Caco-2 (cell line): ENCODE measurements around the gene ZMYND8. TPM values are rescaled to one million over a fixed set of nuclear protein-coding genes. Genes with fewer than 3 reads are reported as not detected.

ENCODE experiments used
- BruUV-seq: library from RNA; stranded (reverse); fragments of 400-500 nt; replicated peaks from 2 replicates; lab custom pipeline; 2021; lab: Mats Ljungman, UMichigan
- CTCF ChIA-PET: fragments of 300-600 bp; sonication (Branson Sonifier 250); formaldehyde crosslinking; loops from one replicate; lab custom pipeline; 2022; ENCODE audit warnings: antibody characterized with exemption; lab: Charles Lee
- POLR2A ChIA-PET: fragments of 300-600 bp; sonication (Branson Sonifier 250); formaldehyde crosslinking; loops from one replicate; lab custom pipeline; 2022; ENCODE audit warnings: antibody characterized with exemption; lab: Charles Lee
- DNase-seq, 2 experiments: peaks; one replicate each; pipeline versions ENCODE4 v3.0.0 to v3.0.0-alpha.2; 2020 to 2022
- H3K27me3 ChIP-seq: replicated peaks from 2 replicates; pipeline ENCODE4 v1.6.0; 2011; ENCODE audit warnings: low read length; ENCODE audit not compliant: control insufficient read depth, insufficient read depth
- H3K36me3 ChIP-seq: 2 replicates; pipeline ENCODE4 v1.5.1; 2011; ENCODE audit warnings: low read length; ENCODE audit not compliant: control insufficient read depth, insufficient read depth
- H3K4me1 ChIP-seq: fragments of 250-450 bp; sonication (Bioruptor Pico); 2 replicates; pipeline ENCODE4 v1.5.1; 2020; ENCODE audit warnings: mild to moderate bottlenecking
- H3K4me3 ChIP-seq: 2 replicates; pipeline ENCODE4 v1.5.1; 2011; ENCODE audit warnings: low read depth, mild to moderate bottlenecking, control low read depth, low read length
- H3K9me3 ChIP-seq: fragments of 250-450 bp; sonication (Bioruptor Pico); 2 replicates; pipeline ENCODE4 v1.5.1; 2020; ENCODE audit warnings: mild to moderate bottlenecking, moderate library complexity
- H3K27ac Mint-ChIP-seq: one replicate; pipeline ENCODE4 v1.8.0; 2022; ENCODE audit warnings: mixed read lengths; ENCODE audit not compliant: unreplicated experiment
- H3K27me3 Mint-ChIP-seq: one replicate; pipeline ENCODE4 v1.8.0; 2022; ENCODE audit warnings: mixed read lengths; ENCODE audit not compliant: insufficient read depth, unreplicated experiment
- H3K36me3 Mint-ChIP-seq: one replicate; pipeline ENCODE4 v1.8.0; 2022; ENCODE audit warnings: mild to moderate bottlenecking, mixed read lengths; ENCODE audit not compliant: insufficient read depth, unreplicated experiment
- H3K4me1 Mint-ChIP-seq: one replicate; pipeline ENCODE4 v1.8.0; 2022; ENCODE audit warnings: low read depth, mixed read lengths; ENCODE audit not compliant: unreplicated experiment
- H3K4me3 Mint-ChIP-seq: one replicate; pipeline ENCODE4 v1.8.0; 2022; ENCODE audit warnings: mild to moderate bottlenecking, moderate library complexity, mixed read lengths; ENCODE audit not compliant: unreplicated experiment
- H3K9me3 Mint-ChIP-seq: one replicate; pipeline ENCODE4 v1.8.0; 2022; ENCODE audit warnings: mixed read lengths; ENCODE audit not compliant: unreplicated experiment
- intact Hi-C: fragments of 100-400 bp; cut with micrococcal nuclease; formaldehyde crosslinking; loops from one replicate; pipeline ENCODE4 v1.10.0; 2022; ENCODE audit not compliant: unreplicated experiment
- total RNA-seq: library from RNA; stranded (reverse); gene quantifications from 2 replicates; pipeline ENCODE4 v1.2.3, GENCODE V29; 2022
- TF ChIP-seq, protein P1 (sequence below), 2 experiments: fragments of 200-600 bp in 1 of 2; IDR thresholded peaks; 1 replicate in 1 of 2; 2 replicates in 1 of 2; pipeline versions ENCODE4 v1.5.1 to v1.8.0; 2011 to 2022; ENCODE audit warnings: antibody characterized with exemption in 1 of 2, control low read depth in 1 of 2, inconsistent platforms in 1 of 2, low read depth in 1 of 2, low read length in 1 of 2, mild to moderate bottlenecking in 1 of 2, moderate library complexity in 1 of 2; ENCODE audit not compliant: insufficient read depth in 1 of 2, severe bottlenecking in 1 of 2, unreplicated experiment in 1 of 2

The ZMYND8 gene
- total RNA-seq, 1 experiment from 2014 or later = 194 TPM

DNA sequence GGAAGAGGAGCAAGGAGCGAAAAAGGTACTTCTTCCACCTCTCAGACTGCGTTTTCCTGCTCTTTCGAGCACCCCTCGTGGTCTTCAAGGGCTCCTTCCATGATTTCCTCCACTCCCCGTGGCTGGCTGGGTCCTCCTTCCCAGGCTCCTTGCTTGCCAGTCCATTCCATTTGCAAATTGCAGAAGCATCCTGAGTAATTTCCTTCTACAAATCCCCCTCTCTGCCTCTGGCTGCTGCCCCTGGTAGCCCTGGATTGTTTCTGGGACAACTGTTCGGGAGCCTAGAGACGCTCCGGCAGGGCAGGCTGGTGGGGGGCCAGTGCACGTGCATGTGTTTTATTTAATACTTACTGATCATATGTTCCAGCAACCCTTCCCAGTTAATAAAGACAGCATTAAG lies 173.1 kb downstream of the ZMYND8 start:
- H3K9me3 Mint-ChIP-seq = no peaks in the 10 kb centered on the region
- H3K4me1 Mint-ChIP-seq = no peaks in the 10 kb centered on the region
- H3K27ac Mint-ChIP-seq = no peak overlapping the region
- TF ChIP-seq, protein P1, sequence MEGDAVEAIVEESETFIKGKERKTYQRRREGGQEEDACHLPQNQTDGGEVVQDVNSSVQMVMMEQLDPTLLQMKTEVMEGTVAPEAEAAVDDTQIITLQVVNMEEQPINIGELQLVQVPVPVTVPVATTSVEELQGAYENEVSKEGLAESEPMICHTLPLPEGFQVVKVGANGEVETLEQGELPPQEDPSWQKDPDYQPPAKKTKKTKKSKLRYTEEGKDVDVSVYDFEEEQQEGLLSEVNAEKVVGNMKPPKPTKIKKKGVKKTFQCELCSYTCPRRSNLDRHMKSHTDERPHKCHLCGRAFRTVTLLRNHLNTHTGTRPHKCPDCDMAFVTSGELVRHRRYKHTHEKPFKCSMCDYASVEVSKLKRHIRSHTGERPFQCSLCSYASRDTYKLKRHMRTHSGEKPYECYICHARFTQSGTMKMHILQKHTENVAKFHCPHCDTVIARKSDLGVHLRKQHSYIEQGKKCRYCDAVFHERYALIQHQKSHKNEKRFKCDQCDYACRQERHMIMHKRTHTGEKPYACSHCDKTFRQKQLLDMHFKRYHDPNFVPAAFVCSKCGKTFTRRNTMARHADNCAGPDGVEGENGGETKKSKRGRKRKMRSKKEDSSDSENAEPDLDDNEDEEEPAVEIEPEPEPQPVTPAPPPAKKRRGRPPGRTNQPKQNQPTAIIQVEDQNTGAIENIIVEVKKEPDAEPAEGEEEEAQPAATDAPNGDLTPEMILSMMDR (IDR thresholded peaks at IDR 0.05; ENCODE audit: insufficient read depth in 1 of 2, low read depth in 1 of 2, low read length in 1 of 2, severe bottlenecking in 1 of 2, unreplicated experiment in 1 of 2) = no peak
- no TSS peak for BruUV-seq
- POLR2A ChIA-PET = no interaction called here
- DNase-seq = no peak
- Histone ChIP-seq H3K4me1 (no peaks in the 10 kb centered on the region), H3K36me3 (no peaks in the 10 kb centered on the region), H3K27me3 (no peaks in the 10 kb centered on the region), H3K4me3 (no peak overlapping the region), H3K9me3 (peaks cover 11% of the 10 kb centered on the region; the same call in 1 of the 2 replicates)
- intact Hi-C loops = no loop called here
- H3K36me3 Mint-ChIP-seq = peaks cover 11% of the 10 kb centered on the region
- H3K27me3 Mint-ChIP-seq = no peaks in the 10 kb centered on the region
- CTCF ChIA-PET = interaction anchor here (0.6 kb wide), 1 partner anchor 187 kb away, joined by 3 read pairs; no protein-coding TSS in a partner anchor
- H3K4me3 Mint-ChIP-seq = no peak overlapping the region

DNA sequence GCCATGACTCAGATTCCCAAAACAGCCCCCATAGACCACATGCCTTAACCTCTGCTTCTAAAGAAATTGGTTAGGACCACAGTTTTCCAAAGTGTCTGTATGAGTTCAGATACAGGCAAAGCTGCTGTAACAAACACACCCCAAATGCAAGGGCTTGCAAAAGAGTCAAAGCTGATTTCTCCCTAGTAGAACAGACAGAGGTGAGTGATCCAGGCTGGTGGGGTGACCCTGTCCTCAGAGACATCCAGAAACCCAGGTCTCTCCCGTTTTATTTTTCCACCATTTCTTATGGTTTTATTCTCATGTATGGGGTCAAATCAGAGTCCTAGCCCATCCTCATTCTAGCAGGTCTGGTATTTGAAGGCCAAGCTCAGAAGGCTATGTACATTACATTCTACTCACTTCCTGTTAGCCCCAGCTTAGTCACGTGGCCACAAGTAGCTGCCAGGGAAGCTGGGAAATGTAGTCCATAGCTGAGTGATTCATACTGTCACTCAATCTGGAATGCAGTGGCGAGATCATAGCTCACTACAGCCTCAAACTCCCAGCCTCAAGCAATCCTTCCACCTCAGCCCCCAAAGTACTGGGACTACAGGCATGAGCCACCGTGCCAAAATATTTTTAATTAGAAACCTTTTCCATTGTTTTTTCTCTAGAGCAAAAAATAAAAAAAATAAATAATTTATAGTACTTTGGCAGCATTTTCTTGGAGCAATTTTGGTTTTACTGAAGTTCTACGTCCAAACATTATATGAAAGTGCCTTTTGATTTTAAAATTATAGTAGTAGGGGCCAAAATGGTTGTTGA lies 175.2 kb downstream of the ZMYND8 start:
- TF ChIP-seq, protein P1 (IDR thresholded peaks at IDR 0.05; ENCODE audit: insufficient read depth in 1 of 2, low read depth in 1 of 2, low read length in 1 of 2, severe bottlenecking in 1 of 2, unreplicated experiment in 1 of 2) = no peak
- Histone ChIP-seq H3K36me3 (no peaks in the 10 kb centered on the region), H3K27me3 (no peaks in the 10 kb centered on the region), H3K4me1 (no peaks in the 10 kb centered on the region), H3K9me3 (peaks cover 11% of the 10 kb centered on the region; the same call in 1 of the 2 replicates), H3K4me3 (no peak overlapping the region)
- ChIA-PET CTCF (interaction anchor here (0.6 to 1.2 kb wide), 3 partner anchors 15 to 1040 kb away, joined by 6 to 13 read pairs (median 9); no protein-coding TSS in a partner anchor), POLR2A (interaction anchor here (1.0 kb wide), 1 partner anchor 320 kb away, joined by 7 read pairs; the partner anchor contains the start of gene NCOA3)
- peak; percentile 83 to 89 for DNase-seq
- H3K27me3 Mint-ChIP-seq = no peaks in the 10 kb centered on the region
- H3K4me3 Mint-ChIP-seq = no peak overlapping the region
- no peak overlapping the region for H3K27ac Mint-ChIP-seq
- BruUV-seq = no TSS peak
- no peaks in the 10 kb centered on the region for H3K9me3 Mint-ChIP-seq
- no peaks in the 10 kb centered on the region for H3K4me1 Mint-ChIP-seq
- peaks cover 11% of the 10 kb centered on the region for H3K36me3 Mint-ChIP-seq
- intact Hi-C loops = no loop called here

DNA sequence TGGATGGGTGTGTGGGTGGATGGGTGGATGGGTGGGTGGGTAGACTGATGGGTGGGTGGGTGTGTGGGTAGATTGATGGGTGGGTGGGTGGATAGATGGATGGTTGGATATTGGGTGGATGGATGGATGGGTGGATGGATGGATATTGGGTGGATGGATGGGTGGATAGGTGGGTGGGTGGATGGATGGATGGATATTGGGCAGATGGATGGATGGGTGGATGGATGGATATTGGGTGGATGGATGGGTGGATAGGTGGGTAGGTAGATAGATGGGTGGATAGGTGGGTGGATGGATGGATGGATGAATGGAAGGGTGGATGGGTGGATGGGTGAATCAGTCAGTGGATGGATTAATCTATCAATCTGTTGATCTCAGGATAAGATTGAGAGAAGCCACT lies 177.2 kb downstream of the ZMYND8 start:
- Histone ChIP-seq H3K4me3 (no peak overlapping the region), H3K9me3 (peaks cover 11% of the 10 kb centered on the region; the same call in 1 of the 2 replicates), H3K36me3 (no peaks in the 10 kb centered on the region), H3K4me1 (no peaks in the 10 kb centered on the region), H3K27me3 (no peaks in the 10 kb centered on the region)
- no peak for DNase-seq
- H3K27ac Mint-ChIP-seq = no peak overlapping the region
- H3K4me1 Mint-ChIP-seq = no peaks in the 10 kb centered on the region
- TF ChIP-seq, protein P1 (IDR thresholded peaks at IDR 0.05; ENCODE audit: insufficient read depth in 1 of 2, low read depth in 1 of 2, low read length in 1 of 2, severe bottlenecking in 1 of 2, unreplicated experiment in 1 of 2) = no peak
- H3K4me3 Mint-ChIP-seq = no peak overlapping the region
- H3K9me3 Mint-ChIP-seq = no peaks in the 10 kb centered on the region
- ChIA-PET POLR2A (no interaction called here), CTCF (no interaction called here)
- H3K27me3 Mint-ChIP-seq = no peaks in the 10 kb centered on the region
- H3K36me3 Mint-ChIP-seq = peaks cover 11% of the 10 kb centered on the region
- intact Hi-C loops = no loop called here
- BruUV-seq = no TSS peak
